H1 (cell line): ENCODE data around the gene COMMD1. TPM values are rescaled to one million over a fixed set of nuclear protein-coding genes. Genes with fewer than 3 reads are reported as not detected.

ENCODE experiments used
- CTCF ChIA-PET: fragments of 300-600 bp; sonication (Branson Sonifier 250); formaldehyde crosslinking; loops from one replicate; lab custom pipeline; 2021; ENCODE audit not compliant: partially characterized antibody; lab: Charles Lee
- POLR2A ChIA-PET: fragments of 300-600 bp; sonication (Branson Sonifier 250); formaldehyde crosslinking; loops from one replicate; lab custom pipeline; 2021; ENCODE audit warnings: inconsistent platforms; ENCODE audit not compliant: partially characterized antibody; lab: Charles Lee
- DNase-seq, 2 experiments: peaks; one replicate each; pipeline versions ENCODE4 v3.0.0 to v3.0.0-alpha.2; 2010 to 2022; ENCODE audit warnings: low spot score in 2 of 2, low read depth in 1 of 2, mixed read lengths in 1 of 2
- FAIRE-seq: peaks from 2 replicates; lab custom pipeline; 2011; peaks lifted over from hg19 to GRCh38; lab: Jason Lieb, UNC
- H2AFZ ChIP-seq: 2 replicates; pipeline ENCODE4 v1.8.1; 2012; ENCODE audit warnings: low read length, inconsistent platforms
- H2AK5ac ChIP-seq: 2 replicates; pipeline ENCODE4 v1.6.1; 2013; ENCODE audit warnings: low read depth, low read length
- H2BK120ac ChIP-seq: replicated peaks from 2 replicates; pipeline ENCODE3; 2013; ENCODE audit warnings: low read depth, low read length, inconsistent platforms
- H2BK12ac ChIP-seq: 2 replicates; pipeline ENCODE4 v1.6.1; 2013; ENCODE audit warnings: low read depth, low read length
- H2BK15ac ChIP-seq: 2 replicates; pipeline ENCODE4 v1.6.1; 2013; ENCODE audit warnings: low read length
- H2BK20ac ChIP-seq: 2 replicates; pipeline ENCODE4 v1.6.1; 2013; ENCODE audit warnings: low read length
- H2BK5ac ChIP-seq: 2 replicates; pipeline ENCODE4 v1.6.1; 2013; ENCODE audit warnings: low read depth, low read length
- H3K14ac ChIP-seq: 2 replicates; pipeline ENCODE4 v1.6.1; 2013; ENCODE audit warnings: inconsistent platforms; ENCODE audit not compliant: insufficient read length
- H3K18ac ChIP-seq: 2 replicates; pipeline ENCODE4 v1.6.1; 2013; ENCODE audit warnings: low read length; ENCODE audit errors: extremely low read depth
- H3K23ac ChIP-seq: 2 replicates; pipeline ENCODE4 v1.6.1; 2013; ENCODE audit warnings: inconsistent platforms; ENCODE audit not compliant: insufficient read length
- H3K23me2 ChIP-seq: 2 replicates; pipeline ENCODE4 v1.6.1; 2013; ENCODE audit warnings: low read depth, low read length
- H3K27ac ChIP-seq: 2 replicates; pipeline ENCODE4 v1.6.1; 2011; ENCODE audit warnings: low read depth, low read length, inconsistent platforms
- H3K27me3 ChIP-seq, 4 experiments: replicated peaks in 1 of 4; 1 replicate in 1 of 4; 2 replicates in 3 of 4; pipeline versions ENCODE4 v1.6.1 to v1.8.1; 2011 to 2013; ENCODE audit warnings: low read length in 3 of 4, mild to moderate bottlenecking in 3 of 4, inconsistent platforms in 2 of 4, mixed read lengths in 2 of 4, moderate library complexity in 1 of 4; ENCODE audit not compliant: control insufficient read depth in 3 of 4, insufficient read depth in 3 of 4; ENCODE audit errors: extremely low read depth in 1 of 4
- H3K36me3 ChIP-seq, 4 experiments: 2 replicates each; pipeline versions ENCODE4 v1.6.1 to v1.8.1; 2011 to 2013; ENCODE audit warnings: mild to moderate bottlenecking in 4 of 4, low read length in 3 of 4, moderate library complexity in 2 of 4, control low read depth in 1 of 4, inconsistent platforms in 1 of 4; ENCODE audit not compliant: insufficient read depth in 4 of 4, control insufficient read depth in 2 of 4
- H3K4ac ChIP-seq: replicated peaks from 2 replicates; pipeline ENCODE3; 2013; ENCODE audit warnings: low read length, low read depth, mixed read lengths, inconsistent platforms; ENCODE audit not compliant: insufficient read length
- H3K4me1 ChIP-seq, 4 experiments: replicated peaks in 1 of 4; 1 replicate in 1 of 4; 2 replicates in 3 of 4; pipeline versions ENCODE4 v1.6.1 to v1.8.1; 2011 to 2013; ENCODE audit warnings: low read length in 3 of 4, inconsistent platforms in 2 of 4, mixed read lengths in 1 of 4; ENCODE audit not compliant: insufficient read depth in 4 of 4, control insufficient read depth in 3 of 4
- H3K4me2 ChIP-seq, 2 experiments: 2 replicates each; pipeline versions ENCODE4 v1.6.1 to v1.8.1; 2011 to 2013; ENCODE audit warnings: low read depth in 2 of 2, low read length in 2 of 2, control low read depth in 1 of 2, inconsistent platforms in 1 of 2, mild to moderate bottlenecking in 1 of 2; ENCODE audit not compliant: insufficient read depth in 1 of 2
- H3K4me3 ChIP-seq, 4 experiments: fragments of 200-600, 300-600 bp in 1 of 4; sonication (generic), shearing (Covaris generic), sonication (Bioruptor Twin) in 1 of 4; 2 replicates each; pipeline versions ENCODE4 v1.5.1 to v1.8.1; 2011 to 2016; ENCODE audit warnings: low read length in 4 of 4, low read depth in 3 of 4, control low read depth in 2 of 4, inconsistent platforms in 2 of 4, mild to moderate bottlenecking in 2 of 4, mixed read lengths in 1 of 4, moderate library complexity in 1 of 4; ENCODE audit not compliant: insufficient read depth in 2 of 4; ENCODE audit errors: extremely low read depth in 1 of 4
- H3K56ac ChIP-seq: replicated peaks from 2 replicates; pipeline ENCODE3; 2013; ENCODE audit warnings: low read depth, mild to moderate bottlenecking, mixed read lengths, low read length, inconsistent platforms; ENCODE audit not compliant: insufficient read length
- H3K79me1 ChIP-seq: 2 replicates; pipeline ENCODE4 v1.6.1; 2013; ENCODE audit warnings: low read depth, low read length, control low read depth
- H3K79me2 ChIP-seq, 2 experiments: 2 replicates each; pipeline versions ENCODE4 v1.6.1 to v1.8.1; 2012 to 2013; ENCODE audit warnings: low read length in 2 of 2, mild to moderate bottlenecking in 2 of 2, inconsistent platforms in 1 of 2; ENCODE audit not compliant: insufficient read depth in 2 of 2, control insufficient read depth in 1 of 2
- H3K9ac ChIP-seq, 4 experiments: replicated peaks in 1 of 4; 1 replicate in 1 of 4; 2 replicates in 3 of 4; pipeline versions ENCODE4 v1.6.1 to v1.8.1; 2011 to 2013; ENCODE audit warnings: low read depth in 3 of 4, low read length in 3 of 4, control low read depth in 2 of 4, mild to moderate bottlenecking in 2 of 4, moderate library complexity in 2 of 4, inconsistent platforms in 1 of 4; ENCODE audit errors: extremely low read depth in 1 of 4
- H3K9me3 ChIP-seq, 2 experiments: 2 replicates each; pipeline versions ENCODE4 v1.6.1 to v1.8.1; 2012 to 2013; ENCODE audit warnings: mild to moderate bottlenecking in 2 of 2, moderate library complexity in 2 of 2, control low read depth in 1 of 2, inconsistent platforms in 1 of 2, low read depth in 1 of 2, low read length in 1 of 2, mixed read lengths in 1 of 2; ENCODE audit not compliant: insufficient read depth in 2 of 2
- H4K20me1 ChIP-seq, 2 experiments: replicated peaks in 1 of 2; 2 replicates each; pipeline versions ENCODE3 to v1.8.1; 2011 to 2013; ENCODE audit warnings: inconsistent platforms in 2 of 2, low read length in 2 of 2, mild to moderate bottlenecking in 1 of 2; ENCODE audit not compliant: insufficient read depth in 2 of 2, control insufficient read depth in 1 of 2
- H4K5ac ChIP-seq: 2 replicates; pipeline ENCODE4 v1.6.1; 2013; ENCODE audit warnings: low read length, low read depth, mixed read lengths, inconsistent platforms; ENCODE audit not compliant: insufficient read length
- H4K8ac ChIP-seq: 2 replicates; pipeline ENCODE4 v1.8.0; 2013; ENCODE audit warnings: mild to moderate bottlenecking, moderate library complexity, low read length, inconsistent platforms; ENCODE audit not compliant: insufficient read depth; ENCODE audit errors: extremely low read depth
- H4K91ac ChIP-seq: replicated peaks from 2 replicates; pipeline ENCODE3; 2013; ENCODE audit warnings: low read length, mixed read lengths, inconsistent platforms; ENCODE audit not compliant: insufficient read length
- ASH2L ChIP-seq: fragments of 200-600, 300-600 bp; sonication (generic); IDR thresholded peaks from one replicate; pipeline ENCODE4 v1.7.1; 2017; ENCODE audit warnings: low read length
- BCL11A ChIP-seq, 2 experiments: IDR thresholded peaks; one replicate each; pipeline ENCODE4 v1.6.1; 2011; ENCODE audit warnings: low read depth in 2 of 2, low read length in 2 of 2, mild to moderate bottlenecking in 2 of 2
- EP300 ChIP-seq, 2 experiments: IDR thresholded peaks; 1 replicate in 1 of 2; 2 replicates in 1 of 2; pipeline ENCODE4 v1.6.1; 2011 to 2012; ENCODE audit warnings: low read depth in 2 of 2, low read length in 2 of 2, mild to moderate bottlenecking in 2 of 2, borderline replicate concordance in 1 of 2, inconsistent platforms in 1 of 2, moderate library complexity in 1 of 2
- FOSL1 ChIP-seq: IDR thresholded peaks from 2 replicates; pipeline ENCODE4 v1.6.1; 2011; ENCODE audit warnings: mild to moderate bottlenecking, low read depth, low read length, moderate library complexity; ENCODE audit not compliant: insufficient read depth
- HDAC6 ChIP-seq: IDR thresholded peaks from one replicate; pipeline ENCODE4 v1.7.1; 2012; ENCODE audit warnings: low read depth, mild to moderate bottlenecking, inconsistent platforms, low read length, moderate library complexity
- KDM1A ChIP-seq: fragments of 200-600, 300-600 bp; sonication (generic); IDR thresholded peaks from 2 replicates; pipeline ENCODE4 v1.7.1; 2016; ENCODE audit warnings: mild to moderate bottlenecking, low read length, borderline replicate concordance
- POU5F1 ChIP-seq: IDR thresholded peaks from 2 replicates; pipeline ENCODE4 v1.6.1; 2011; ENCODE audit warnings: low read depth, mild to moderate bottlenecking, low read length, moderate library complexity
- SIX5 ChIP-seq: IDR thresholded peaks from 2 replicates; pipeline ENCODE4 v1.6.1; 2011; ENCODE audit warnings: mild to moderate bottlenecking, low read depth, low read length
- SP1 ChIP-seq: IDR thresholded peaks from 2 replicates; pipeline ENCODE4 v1.6.1; 2011; ENCODE audit warnings: low read depth, low read length
- SRF ChIP-seq: IDR thresholded peaks from 2 replicates; pipeline ENCODE4 v1.6.1; 2011; ENCODE audit warnings: mild to moderate bottlenecking, low read depth, low read length, moderate library complexity
- TAF7 ChIP-seq: optimal IDR thresholded peaks from 2 replicates; pipeline ENCODE3; 2011; ENCODE audit warnings: low read depth, mild to moderate bottlenecking, inconsistent platforms, low read length, moderate library complexity, borderline replicate concordance
- TCF12 ChIP-seq: IDR thresholded peaks from 2 replicates; pipeline ENCODE4 v1.6.1; 2011; ENCODE audit warnings: low read depth, mild to moderate bottlenecking, low read length
- ZNF274 ChIP-seq: IDR thresholded peaks from 2 replicates; pipeline ENCODE4 v1.7.0; 2012; ENCODE audit warnings: low read length, borderline replicate concordance; ENCODE audit errors: extremely low read depth
- WGBS, 2 experiments: shearing (Covaris generic) in 1 of 2; methylation state at CpG; one replicate each; pipeline versions ENCODE4 v1.1.6 to v1.1.7; 2013 to 2015; ENCODE audit warnings: low lambda C conversion rate in 2 of 2, mixed read lengths in 2 of 2, inconsistent platforms in 1 of 2, low coverage in 1 of 2, missing lambda C conversion rate in 1 of 2; ENCODE audit not compliant: insufficient replicate concordance in 2 of 2, insufficient coverage in 1 of 2, insufficient read length in 1 of 2; ENCODE audit errors: extremely low coverage in 1 of 2, missing lambda C conversion rate in 1 of 2; 5-methylcytosine and 5-hydroxymethylcytosine counted together
- polyA plus RNA-seq, 7 experiments: library from polyadenylated mRNA; depleted of rRNA in 3 of 7; stranded (reverse) in 5 of 7; unstranded in 2 of 7; fragments of >200 nt in 5 of 7; fragments of 200-250 nt in 2 of 7; gene quantifications; 1 replicate in 5 of 7; 2 replicates in 1 of 7; 4 replicates in 1 of 7; pipeline versions ENCODE4 v1.2.1 to v1.2.3, GENCODE V29; 2011 to 2013; ENCODE audit warnings: missing spikeins in 2 of 7, mixed read lengths in 2 of 7
- total RNA-seq: library from RNA; stranded (reverse); fragmentation: NEBNext Ultra II Directional; extraction: Animal tissue kit (Norgen Biotek cat#: 25700); gene quantifications from 2 replicates; pipeline ENCODE4 v1.2.1, GENCODE V29; 2021
- TF ChIP-seq, protein P1 (sequence below): IDR thresholded peaks from 2 replicates; pipeline ENCODE4 v1.6.1; 2011; ENCODE audit warnings: low read depth, mild to moderate bottlenecking, low read length; ENCODE audit not compliant: insufficient read depth

The COMMD1 gene
- total and polyA plus RNA-seq, 2 of the 8 experiments (the other 6 are each of a cell fraction or from before 2014, with no cell fraction given), result 23.5 to 28.3 TPM

DNA sequence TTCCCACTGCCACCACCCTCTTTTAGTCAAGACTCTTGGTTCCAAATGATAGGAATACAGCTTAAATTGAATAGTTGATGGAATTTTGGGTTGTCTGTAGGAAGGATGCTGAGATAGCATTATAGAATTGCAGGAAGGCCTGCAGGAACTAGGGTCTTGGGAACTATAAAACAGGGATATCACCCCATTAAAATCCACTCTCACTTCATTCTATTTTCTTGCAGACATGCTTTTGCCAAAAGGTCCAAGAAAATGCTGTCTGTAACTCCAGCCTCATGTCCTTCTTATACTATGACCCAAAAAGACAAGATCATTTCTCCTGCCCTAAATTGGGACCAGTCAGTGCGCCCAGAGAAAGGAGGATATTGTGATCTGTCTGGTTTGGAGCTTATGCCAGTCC, 89.1 kb downstream of the COMMD1 start:
- no peak overlapping the region for H4K91ac ChIP-seq
- no peak overlapping the region for H3K9ac ChIP-seq
- H3K18ac ChIP-seq, result no peak overlapping the region
- H3K14ac ChIP-seq, result no peak overlapping the region
- CTCF ChIA-PET, result interaction anchor here (0.6 to 2.3 kb wide), 18 partner anchors 9 to 764 kb away, joined by 3 to 16 read pairs (median 3); no protein-coding TSS in a partner anchor
- H4K5ac ChIP-seq, result no peak overlapping the region
- 83% methylated on average over 1 of the region's 1 CpG; no CpG with 5 or more reads in 1 of the 2 experiments for WGBS, 2 experiments
- H3K23ac ChIP-seq, result no peak overlapping the region
- no peak overlapping the region for H2BK5ac ChIP-seq
- FAIRE-seq, result no peak
- H3K4me1 ChIP-seq, result no peaks in the 10 kb centered on the region
- H3K27ac ChIP-seq, result no peak overlapping the region
- no peaks in the 10 kb centered on the region for H3K9me3 ChIP-seq
- no peaks in the 10 kb centered on the region for H3K27me3 ChIP-seq
- no peak overlapping the region for H3K4me2 ChIP-seq
- H3K4me3 ChIP-seq, result no peak overlapping the region
- no peak overlapping the region for H2AK5ac ChIP-seq
- no peak overlapping the region for H2BK20ac ChIP-seq
- H2BK15ac ChIP-seq, result no peak overlapping the region
- no peak overlapping the region for H3K4ac ChIP-seq
- H3K79me2 ChIP-seq, result no peaks in the 10 kb centered on the region
- no peak overlapping the region for H4K8ac ChIP-seq
- POLR2A ChIA-PET, result no interaction called here
- H2AFZ ChIP-seq, result no peak overlapping the region
- no peaks in the 10 kb centered on the region for H3K23me2 ChIP-seq
- no peak overlapping the region for H2BK12ac ChIP-seq
- no peak overlapping the region for H3K56ac ChIP-seq
- no peak for DNase-seq
- no peaks in the 10 kb centered on the region for H4K20me1 ChIP-seq
- no peaks in the 10 kb centered on the region; the same call in 1 of the 2 replicates for H3K79me1 ChIP-seq
- H2BK120ac ChIP-seq, result no peak overlapping the region
- no peaks in the 10 kb centered on the region for H3K36me3 ChIP-seq
- TF ChIP-seq ASH2L (no peak), SRF (no peak), BCL11A (IDR thresholded peaks at IDR 0.05; ENCODE audit: low read depth in 2 of 2, low read length in 2 of 2) (no peak), KDM1A (no peak), EP300 (IDR thresholded peaks at IDR 0.05; ENCODE audit: borderline replicate concordance in 1 of 2, low read depth in 2 of 2, low read length in 2 of 2) (no peak), SIX5 (no peak), TCF12 (no peak), POU5F1 (no peak), ZNF274 (no peak), HDAC6 (no peak), TAF7 (no peak), FOSL1 (no peak), SP1 (no peak)
- TF ChIP-seq, protein P1, sequence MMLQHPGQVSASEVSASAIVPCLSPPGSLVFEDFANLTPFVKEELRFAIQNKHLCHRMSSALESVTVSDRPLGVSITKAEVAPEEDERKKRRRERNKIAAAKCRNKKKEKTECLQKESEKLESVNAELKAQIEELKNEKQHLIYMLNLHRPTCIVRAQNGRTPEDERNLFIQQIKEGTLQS, result no peak
